Stimulated activated CD4-positive, alpha-beta T cell treated with anti-CD3 and anti-CD28 coated beads, Interleukin-4, amount 100 ng/mL, for 48 hours (primary cell): ENCODE results near the gene MYRF.

Experiments used
- DNase-seq, 2 donors: peaks; one replicate each; pipeline ENCODE4 v3.0.0-alpha.2; 2020; ENCODE audit warnings: low read depth in 2 of 2

The MYRF gene

DNA sequence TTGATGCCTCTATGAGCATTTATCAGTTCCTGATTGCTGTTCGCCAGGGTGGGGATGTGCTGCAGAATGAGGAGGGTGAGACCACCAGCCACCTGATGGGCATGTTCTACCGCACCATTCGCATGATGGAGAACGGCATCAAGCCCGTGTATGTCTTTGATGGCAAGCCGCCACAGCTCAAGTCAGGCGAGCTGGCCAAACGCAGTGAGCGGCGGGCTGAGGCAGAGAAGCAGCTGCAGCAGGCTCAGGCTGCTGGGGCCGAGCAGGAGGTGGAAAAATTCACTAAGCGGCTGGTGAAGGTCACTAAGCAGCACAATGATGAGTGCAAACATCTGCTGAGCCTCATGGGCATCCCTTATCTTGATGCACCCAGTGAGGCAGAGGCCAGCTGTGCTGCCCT lies 43.0 kb downstream of the MYRF start:
- DNase-seq: no peak

- no peak for DNase-seq
Observed at GRCh38 chr11:61795876-61796526, 43.6 kb downstream of the MYRF start.

DNA sequence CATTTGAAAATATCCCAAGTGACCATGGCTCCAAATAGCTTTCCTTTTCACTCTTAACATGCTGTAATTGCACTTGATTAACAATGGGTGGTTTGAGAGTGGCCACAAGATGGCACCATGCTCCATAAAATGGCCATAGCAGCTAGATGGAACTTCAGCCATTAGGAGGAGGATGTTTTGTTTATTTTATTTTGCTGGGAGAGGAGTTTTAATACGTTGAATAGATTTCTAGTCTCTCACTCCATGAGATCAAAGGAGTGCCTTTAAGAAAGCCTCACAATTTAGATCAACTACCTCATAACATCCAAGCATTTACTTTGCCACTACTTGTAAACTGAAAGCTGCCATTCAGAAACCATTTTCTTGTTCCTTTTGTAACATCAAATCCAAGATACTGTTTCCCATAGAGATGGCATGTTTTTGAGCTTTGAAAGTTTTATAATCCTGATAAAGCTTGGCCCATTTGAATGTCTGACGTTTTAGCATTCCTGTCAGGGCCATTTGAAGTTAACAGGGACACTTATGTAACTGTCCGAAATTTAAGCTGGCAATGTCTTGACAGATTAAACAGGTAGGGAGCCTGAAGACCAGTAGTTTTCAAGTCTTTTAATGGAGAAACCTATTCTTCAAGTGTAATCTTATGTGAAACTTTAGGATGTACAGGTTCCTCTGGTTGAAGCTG lies 45.0 kb downstream of the MYRF start:
- DNase-seq: peak in 1 of 2 donors; percentile 49

- DNase-seq: no peak
Observed at GRCh38 chr11:61799665-61800284, 47.3 kb downstream of the MYRF start.

GRCh38 chr11:61800331-61801281 lies 48.2 kb downstream of the MYRF start:
- no peak for DNase-seq

DNA sequence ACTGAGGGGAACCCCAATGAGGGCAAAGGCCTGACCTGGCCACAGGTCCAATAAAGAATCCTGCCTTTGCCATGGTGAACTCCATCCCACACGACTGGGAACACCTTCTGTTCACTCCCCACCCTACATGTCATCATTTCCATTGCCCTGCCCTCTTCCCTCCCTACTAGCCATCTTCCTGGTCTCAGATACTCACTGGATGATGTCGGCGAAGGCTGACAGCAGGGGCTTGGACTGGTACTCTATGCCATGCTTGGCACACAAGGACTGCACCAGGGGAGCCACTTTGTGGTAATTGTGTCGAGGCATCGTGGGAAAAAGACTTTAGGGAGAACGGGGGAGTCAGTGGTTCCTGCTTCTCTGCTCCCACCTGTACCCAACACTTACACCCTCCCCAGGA lies 50.2 kb downstream of the MYRF start:
- no peak for DNase-seq

DNA sequence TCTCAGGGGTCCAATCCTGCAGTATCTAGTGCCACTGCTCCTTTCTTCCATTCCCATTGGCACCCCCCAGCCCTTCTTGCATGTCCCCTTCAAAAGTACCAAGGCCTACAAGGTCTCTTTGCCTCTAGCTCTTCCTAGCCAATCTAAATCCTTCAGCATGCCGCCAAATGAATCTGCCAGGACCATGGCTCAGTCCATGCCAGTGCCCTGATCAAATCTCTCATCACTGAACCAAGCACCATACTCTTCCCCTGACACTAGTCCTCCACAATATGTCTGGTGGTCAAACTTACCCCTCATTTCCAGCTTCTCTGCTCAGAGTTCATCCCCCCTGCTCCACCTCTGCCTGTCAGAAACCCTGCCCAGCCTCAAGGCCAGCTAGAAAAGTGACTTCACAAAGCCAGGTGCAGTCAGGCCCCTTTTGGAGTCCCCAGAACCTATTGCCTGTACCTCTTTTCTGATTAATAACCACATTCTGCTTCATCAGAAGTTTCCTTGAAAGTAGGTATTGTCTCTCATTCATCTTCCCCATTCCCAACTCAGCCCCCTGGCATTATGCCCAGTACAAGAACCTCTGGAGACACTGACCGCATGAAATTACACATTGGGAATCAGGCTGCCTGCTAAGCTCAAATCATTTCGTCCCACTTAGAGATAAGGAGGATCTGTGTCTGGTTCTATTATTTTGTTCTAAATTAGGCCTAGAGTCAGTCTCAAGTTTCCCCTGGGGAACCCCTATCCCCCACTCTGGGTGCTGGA lies 51.6 kb downstream of the MYRF start:
- DNase-seq: no peak

DNA sequence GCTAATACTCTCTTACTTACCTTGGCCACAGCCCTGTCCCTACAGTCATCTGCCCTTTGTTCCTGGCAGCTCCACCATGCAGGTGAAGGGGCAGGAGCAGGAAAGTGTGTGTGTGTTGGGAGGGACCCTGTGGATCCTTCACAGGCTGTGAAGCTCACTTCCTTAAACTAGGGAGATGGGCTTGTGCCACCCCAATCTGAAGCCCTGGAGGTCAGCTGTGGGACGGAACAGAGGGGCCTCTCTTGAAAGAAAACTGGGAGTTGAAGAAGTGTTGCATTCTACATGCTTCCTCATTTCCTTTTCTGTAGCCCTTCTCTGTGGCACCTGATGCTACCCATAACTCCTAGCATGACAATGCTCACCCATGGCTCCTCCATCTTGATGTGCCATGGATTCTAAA lies 52.7 kb downstream of the MYRF start:
- no peak for DNase-seq

DNA sequence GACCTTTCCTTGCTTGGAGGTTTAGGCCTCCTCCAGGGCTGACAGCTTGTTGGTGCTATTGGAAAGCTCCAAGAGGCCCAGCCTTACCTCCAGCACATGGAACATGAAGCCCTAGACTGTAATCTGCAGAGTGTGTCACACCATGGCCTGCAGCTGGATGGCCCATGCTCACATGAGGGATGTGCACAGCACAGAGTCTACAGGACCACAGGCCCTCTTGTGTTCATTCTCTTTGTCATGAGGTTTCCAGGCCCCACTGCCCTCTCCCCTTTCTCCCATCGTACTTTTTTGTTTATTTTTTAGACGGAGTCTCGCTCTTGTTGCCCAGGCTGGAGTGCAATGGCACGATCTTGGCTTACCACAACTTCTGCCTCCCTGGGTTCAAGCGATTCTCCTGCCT lies 54.3 kb downstream of the MYRF start:
- DNase-seq: no peak

DNA sequence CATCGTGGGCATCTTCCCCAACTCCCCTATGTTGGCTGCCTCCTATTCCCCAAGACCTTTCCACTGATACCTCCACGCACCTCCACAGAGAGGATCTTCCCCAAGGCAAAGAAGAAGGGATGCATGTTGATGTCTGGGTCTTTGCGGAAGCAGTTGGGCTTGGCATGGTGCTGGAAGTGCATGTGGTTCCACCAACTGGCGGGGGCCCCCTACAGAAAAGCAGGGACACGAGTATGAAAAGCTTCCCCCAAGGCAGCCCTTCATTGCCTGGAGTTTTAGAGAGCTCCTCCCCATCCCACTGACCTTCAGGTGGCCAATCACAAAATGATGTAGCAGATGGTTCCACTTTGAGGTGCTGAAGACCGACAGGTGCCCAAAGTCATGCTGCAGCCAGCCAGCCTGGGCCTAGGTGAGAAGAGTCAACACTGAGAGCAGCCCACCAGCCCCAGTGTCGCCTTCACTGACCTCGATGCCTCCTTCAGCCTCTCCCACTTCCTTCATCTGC lies 58.3 kb downstream of the MYRF start:
- no peak for DNase-seq

DNA sequence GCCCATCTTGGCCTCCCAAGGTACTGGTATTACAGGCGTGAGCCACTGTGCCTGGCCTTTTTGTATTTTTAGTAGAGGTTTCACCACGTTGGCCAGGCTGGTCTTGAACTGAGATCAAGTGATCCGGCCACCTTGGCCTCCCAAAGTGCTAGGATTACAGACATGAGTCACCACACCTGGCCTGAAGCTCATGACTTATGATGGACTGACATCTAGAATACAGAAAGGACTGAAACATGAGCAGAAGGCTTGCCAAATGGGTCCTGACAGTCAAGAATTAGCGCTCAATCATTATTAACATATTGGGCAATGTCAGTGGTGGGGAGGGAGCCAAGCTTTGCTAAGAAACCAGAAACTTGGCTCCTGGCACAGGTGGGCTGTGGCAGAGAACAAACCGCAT lies 59.4 kb downstream of the MYRF start:
- no peak for DNase-seq

GRCh38 chr11:61812736-61813411 lies 60.4 kb downstream of the MYRF start:
- no peak for DNase-seq

DNA sequence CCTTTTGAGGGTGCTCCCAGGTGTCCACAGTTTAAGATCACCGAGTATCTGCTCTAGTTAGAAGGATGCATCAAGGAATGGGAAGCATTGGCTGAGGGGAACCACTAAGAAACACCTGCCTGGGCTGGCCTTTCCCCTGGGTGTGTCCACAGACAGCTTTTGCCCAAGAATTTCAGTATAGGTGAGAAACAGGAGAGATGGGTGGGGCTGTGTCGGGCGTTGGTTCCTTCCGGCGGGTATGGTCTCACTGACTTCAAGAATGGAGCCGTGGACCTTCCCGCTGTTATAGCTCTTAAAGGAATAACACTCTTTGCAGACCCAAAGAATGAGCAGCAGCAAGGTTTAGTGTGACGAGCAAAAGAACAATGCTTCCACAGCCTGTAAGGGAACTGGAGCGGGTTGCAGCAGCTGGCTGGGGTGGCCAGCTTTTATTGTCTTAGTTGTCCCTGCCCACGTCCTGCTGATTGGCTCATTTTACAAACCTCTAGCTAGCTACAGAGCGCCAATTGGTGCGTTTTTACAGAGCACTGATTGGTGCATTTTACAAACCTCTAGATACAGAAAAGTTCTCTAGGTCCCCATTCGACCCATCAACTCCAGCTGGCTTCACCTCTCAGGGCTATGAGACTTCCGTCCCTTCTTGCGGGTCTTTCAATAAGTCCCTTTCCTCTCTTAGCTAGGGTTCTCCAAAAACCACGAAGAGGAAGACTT lies 62.0 kb downstream of the MYRF start:
- DNase-seq: no peak

DNA sequence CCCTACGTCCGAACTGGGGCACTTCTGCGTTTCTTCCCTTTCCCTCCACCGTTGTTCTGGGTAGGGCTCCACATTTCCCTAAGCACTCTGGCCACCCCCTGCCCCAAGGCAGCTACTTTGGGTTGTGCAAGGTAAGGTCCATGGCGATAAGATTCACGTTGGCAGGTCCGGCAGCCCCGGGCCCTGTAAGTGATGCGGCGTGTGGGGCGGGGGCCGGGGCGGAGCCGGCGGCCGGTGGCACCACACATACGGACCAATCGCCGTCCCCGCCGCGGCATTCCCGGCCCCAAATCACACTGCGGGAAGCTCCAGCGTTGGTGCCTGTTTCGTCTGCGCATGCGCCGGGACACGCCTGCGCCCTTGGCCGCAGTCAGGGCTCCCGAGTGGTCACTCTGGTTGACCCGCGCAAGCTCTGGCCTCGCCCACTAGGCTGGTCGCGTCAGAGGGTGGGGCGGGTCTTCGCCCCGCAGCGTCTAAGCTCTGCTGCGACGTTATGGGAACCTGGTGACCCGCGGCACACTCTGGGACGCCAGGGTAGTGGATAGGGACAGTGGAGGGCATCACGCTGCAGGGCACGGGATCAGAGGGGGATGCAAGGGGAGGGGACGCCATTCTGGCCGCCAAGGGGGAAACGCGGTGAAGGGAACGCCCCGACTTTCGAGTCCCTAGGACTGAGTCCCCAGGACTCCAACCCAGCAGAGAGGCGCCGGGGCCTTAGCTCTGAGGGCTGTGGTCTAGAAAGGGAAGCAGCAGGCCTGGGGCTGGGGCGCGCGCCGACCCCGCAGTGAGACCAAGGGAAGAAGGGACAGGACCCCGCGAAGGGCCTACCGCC lies 62.7 kb downstream of the MYRF start:
- DNase-seq: peak in 1 of 2 donors; percentile 50

- no peak for DNase-seq
Observed at GRCh38 chr11:61815790-61816735, 63.6 kb downstream of the MYRF start.

DNA sequence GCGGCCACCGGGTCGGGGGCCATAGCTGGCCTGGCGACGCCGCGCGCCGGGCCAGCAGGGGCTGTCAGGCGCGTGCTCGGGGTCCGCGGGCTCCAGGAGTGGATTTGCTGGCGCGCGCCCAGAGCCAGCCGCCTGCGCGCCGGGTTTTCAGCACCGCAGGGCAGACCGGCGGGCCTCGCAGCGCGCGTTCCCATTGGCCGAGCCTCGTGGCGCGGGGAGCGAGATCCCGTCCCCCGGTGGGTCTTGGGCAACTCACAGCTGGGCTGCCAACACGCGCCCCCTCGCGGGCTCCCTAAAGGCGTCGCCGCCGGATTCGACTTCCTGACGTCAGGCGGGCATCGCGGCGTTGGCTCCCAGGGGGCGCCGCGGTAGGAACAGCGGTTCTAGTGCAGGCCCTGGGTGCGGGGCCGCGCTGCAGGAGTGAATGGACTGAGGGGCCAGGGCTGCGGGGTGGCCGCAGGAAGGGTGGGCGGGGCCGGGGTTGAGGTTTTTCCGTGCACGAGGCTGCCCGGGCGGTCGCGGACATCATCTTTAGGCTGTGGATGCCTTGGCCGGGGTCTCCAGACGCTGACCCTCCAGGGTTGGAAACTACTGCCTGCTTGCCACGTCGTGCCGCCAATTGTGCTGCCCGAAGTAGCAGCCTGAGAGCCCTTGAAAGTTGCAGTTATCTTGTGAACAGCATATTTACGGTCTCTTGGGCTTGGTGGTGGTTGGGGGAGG lies 64.5 kb downstream of the MYRF start, which contains the start of gene FADS1:
Gene FADS1, minus strand, starts transcription at position 268 of the 720 bp plus-strand sequence. Its CDS starts 74 bp downstream, at position 194.
- DNase-seq: peak; percentile 75 to 82
